Spleen (tissue), 11 donors: ENCODE measurements around the gene PARD3B. TPM values are rescaled to one million over a fixed set of nuclear protein-coding genes. Genes with fewer than 3 reads are reported as not detected.

ENCODE experiments used
- DNase-seq: peaks from one replicate; pipeline ENCODE4 v3.0.0-alpha.2; 2020
- H3K27ac ChIP-seq, 8 donors: fragments of 200-600 bp; sonication (generic) in 7 of 8; 1 replicate in 4 of 8; 2 replicates in 4 of 8; pipeline versions ENCODE4 v1.5.0 to v1.8.0; 2016 to 2021; ENCODE audit warnings: inconsistent platforms in 4 of 8, mild to moderate bottlenecking in 4 of 8, moderate library complexity in 1 of 8
- H3K27me3 ChIP-seq, 7 donors: fragments of 200-600 bp; sonication (generic) in 6 of 7; replicated peaks in 1 of 7; 1 replicate in 4 of 7; 2 replicates in 3 of 7; pipeline versions ENCODE4 v1.5.0 to v1.8.0; 2016 to 2021; ENCODE audit warnings: inconsistent platforms in 3 of 7, mild to moderate bottlenecking in 1 of 7
- H3K36me3 ChIP-seq, 6 donors: fragments of 200-600 bp; sonication (generic) in 5 of 6; 1 replicate in 4 of 6; 2 replicates in 2 of 6; pipeline versions ENCODE4 v1.5.0 to v1.8.0; 2016 to 2021; ENCODE audit warnings: inconsistent platforms in 2 of 6
- H3K4me1 ChIP-seq, 6 donors: fragments of 200-600 bp; sonication (generic) in 5 of 6; 1 replicate in 3 of 6; 2 replicates in 3 of 6; pipeline versions ENCODE4 v1.5.0 to v1.8.0; 2016 to 2021; ENCODE audit warnings: inconsistent platforms in 3 of 6
- H3K4me3 ChIP-seq, 8 donors: fragments of 200-600 bp; sonication (generic) in 7 of 8; 1 replicate in 4 of 8; 2 replicates in 4 of 8; pipeline versions ENCODE4 v1.5.0 to v1.8.0; 2016 to 2021; ENCODE audit warnings: inconsistent platforms in 4 of 8, mild to moderate bottlenecking in 4 of 8, moderate library complexity in 2 of 8
- H3K9me3 ChIP-seq, 8 donors: fragments of 200-600 bp; sonication (generic) in 7 of 8; 1 replicate in 4 of 8; 2 replicates in 4 of 8; pipeline versions ENCODE4 v1.5.0 to v1.8.0; 2016 to 2021; ENCODE audit warnings: inconsistent platforms in 4 of 8
- POLR2A ChIP-seq, 3 donors: fragments of 450-650 bp; IDR thresholded peaks; one replicate each; pipeline ENCODE4 v1.5.1; 2017; ENCODE audit warnings: antibody characterized with exemption in 3 of 3, mild to moderate bottlenecking in 1 of 3
- POLR2AphosphoS5 ChIP-seq, 3 donors: sonication (generic); formaldehyde crosslinking; IDR thresholded peaks; one replicate each; pipeline ENCODE4 v1.5.1; 2017; ENCODE audit warnings: antibody characterized with exemption in 3 of 3
- WGBS, 5 donors: extraction: QIAGEN DNeasy Blood & Tissue Kit in 3 of 5; methylation state at CpG; one replicate each; pipeline versions ENCODE4 v1.1.5 to v1.1.7; 2013 to 2018; 5-methylcytosine and 5-hydroxymethylcytosine counted together
- intact Hi-C: fragments of 100-400 bp; cut with DNase I; formaldehyde crosslinking; loops from one replicate; pipeline ENCODE4 v1.15.0; 2023; ENCODE audit warnings: low total_unique reads
- polyA plus RNA-seq, 3 donors: library from polyadenylated mRNA; stranded (reverse); fragments of 200-250 nt; gene quantifications; one replicate each; pipeline ENCODE4 v1.2.1, GENCODE V29; 2013
- total RNA-seq, 7 donors: library from RNA; depleted of rRNA in 3 of 7; stranded (reverse); fragments of >200 nt in 3 of 7; fragmentation: NEBNext Ultra II Directional in 4 of 7; extraction: Animal tissue kit (Norgen Biotek cat#: 25700) in 4 of 7; gene quantifications; one replicate each; pipeline versions ENCODE4 v1.1.0 to v1.2.1, GENCODE V29; 2016 to 2021
- TF ChIP-seq, protein P1 (sequence below), 11 experiments: fragments of 200-600 bp in 7 of 11; fragments of 450-650 bp in 4 of 11; sonication (generic) in 4 of 11; IDR thresholded peaks in 8 of 11; conservative IDR thresholded peaks in 3 of 11; 1 replicate in 7 of 11; 2 replicates in 4 of 11; pipeline versions ENCODE4 v1.4.0 to v1.8.0; 2016 to 2021; ENCODE audit warnings: antibody characterized with exemption in 11 of 11, inconsistent platforms in 4 of 11, mild to moderate bottlenecking in 1 of 11
- donor health status: healthy with polysubstance abuse.
- donor health status: DM: no; HTN: no; CAD: no; lungs with moderate emphysema.
- donor health status: DM: no; HTN: no; CAD: no.
- donor health status: Bipolar disorder and iron deficiency.
- donor health status: healthy.
- donor health status: DM: no; HTN: no; CAD: no.
- donor health status: DM: yes; HTN: yes; CAD: no.

Gene PARD3B
- total and polyA plus RNA-seq, 10 donors = 0.85 to 27.8 (median 14.7) TPM

DNA sequence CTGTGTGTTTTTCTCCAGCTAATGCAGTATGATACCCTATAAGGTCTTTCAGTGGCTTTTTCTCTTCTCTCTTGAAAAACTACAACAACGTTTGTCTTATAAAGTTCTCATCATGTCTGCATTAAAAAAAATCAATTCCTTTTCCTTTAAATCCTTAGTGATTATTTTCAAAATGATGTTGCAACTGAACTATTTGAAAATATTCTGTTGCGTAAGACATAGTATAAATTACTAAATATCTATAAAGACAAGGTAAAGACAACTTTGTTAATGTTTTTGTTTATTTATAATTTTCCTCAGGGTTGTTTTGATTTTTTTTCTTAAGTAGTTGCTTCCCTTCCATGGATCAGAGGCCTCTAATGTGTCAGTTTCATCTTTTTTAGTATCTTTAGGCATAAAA, 21.2 kb downstream of the PARD3B start:
- no peaks in the 10 kb centered on the region for H3K9me3 ChIP-seq
- H3K27me3 ChIP-seq = no peaks in the 10 kb centered on the region
- no peaks in the 10 kb centered on the region for H3K36me3 ChIP-seq
- intact Hi-C loops = no loop called here
- no peak overlapping the region for H3K27ac ChIP-seq
- no peak for DNase-seq
- H3K4me1 ChIP-seq = no peaks in the 10 kb centered on the region
- 69 to 83% (median 74%) methylated on average over 2 of the region's 2 CpGs for WGBS, 5 donors
- H3K4me3 ChIP-seq = no peak overlapping the region
- TF ChIP-seq POLR2A (IDR thresholded peaks at IDR 0.05) (no peak), POLR2AphosphoS5 (IDR thresholded peaks at IDR 0.05) (no peak)
- TF ChIP-seq, protein P1, sequence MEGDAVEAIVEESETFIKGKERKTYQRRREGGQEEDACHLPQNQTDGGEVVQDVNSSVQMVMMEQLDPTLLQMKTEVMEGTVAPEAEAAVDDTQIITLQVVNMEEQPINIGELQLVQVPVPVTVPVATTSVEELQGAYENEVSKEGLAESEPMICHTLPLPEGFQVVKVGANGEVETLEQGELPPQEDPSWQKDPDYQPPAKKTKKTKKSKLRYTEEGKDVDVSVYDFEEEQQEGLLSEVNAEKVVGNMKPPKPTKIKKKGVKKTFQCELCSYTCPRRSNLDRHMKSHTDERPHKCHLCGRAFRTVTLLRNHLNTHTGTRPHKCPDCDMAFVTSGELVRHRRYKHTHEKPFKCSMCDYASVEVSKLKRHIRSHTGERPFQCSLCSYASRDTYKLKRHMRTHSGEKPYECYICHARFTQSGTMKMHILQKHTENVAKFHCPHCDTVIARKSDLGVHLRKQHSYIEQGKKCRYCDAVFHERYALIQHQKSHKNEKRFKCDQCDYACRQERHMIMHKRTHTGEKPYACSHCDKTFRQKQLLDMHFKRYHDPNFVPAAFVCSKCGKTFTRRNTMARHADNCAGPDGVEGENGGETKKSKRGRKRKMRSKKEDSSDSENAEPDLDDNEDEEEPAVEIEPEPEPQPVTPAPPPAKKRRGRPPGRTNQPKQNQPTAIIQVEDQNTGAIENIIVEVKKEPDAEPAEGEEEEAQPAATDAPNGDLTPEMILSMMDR (IDR thresholded peaks at IDR 0.05 in 8 of 11, conservative IDR thresholded peaks at IDR 0.05 in 3 of 11) = no peak

DNA sequence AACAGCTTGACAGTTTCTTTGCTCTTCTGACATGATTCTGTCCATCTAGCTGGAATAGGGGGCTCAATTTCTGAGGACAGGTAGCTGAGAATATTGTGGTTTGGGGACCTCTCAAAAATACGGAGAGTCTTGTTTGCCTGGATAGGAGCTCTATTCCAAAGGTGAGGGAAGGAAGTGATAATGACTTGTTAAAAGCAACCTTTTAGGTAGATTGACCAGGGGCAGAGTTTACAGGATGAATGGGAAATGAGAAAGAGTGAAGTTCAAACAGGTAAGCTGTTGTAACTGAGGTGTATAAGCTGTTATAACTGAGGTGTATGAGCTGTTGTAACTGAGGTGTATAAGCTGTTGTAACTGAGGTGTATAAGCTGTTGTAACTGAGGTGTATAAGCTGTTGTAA, 25.1 kb downstream of the PARD3B start:
- TF ChIP-seq POLR2A (IDR thresholded peaks at IDR 0.05) (no peak), POLR2AphosphoS5 (IDR thresholded peaks at IDR 0.05) (no peak)
- TF ChIP-seq, protein P1 (IDR thresholded peaks at IDR 0.05 in 8 of 11, conservative IDR thresholded peaks at IDR 0.05 in 3 of 11) = no peak
- H3K36me3 ChIP-seq = no peaks in the 10 kb centered on the region
- 80 to 95% (median 89%) methylated on average over 1 of the region's 1 CpG for WGBS, 5 donors
- H3K27me3 ChIP-seq = no peaks in the 10 kb centered on the region
- intact Hi-C loops = no loop called here
- no peak overlapping the region for H3K4me3 ChIP-seq
- no peak for DNase-seq
- H3K27ac ChIP-seq = no peak overlapping the region
- H3K9me3 ChIP-seq = no peaks in the 10 kb centered on the region
- no peaks in the 10 kb centered on the region for H3K4me1 ChIP-seq

DNA sequence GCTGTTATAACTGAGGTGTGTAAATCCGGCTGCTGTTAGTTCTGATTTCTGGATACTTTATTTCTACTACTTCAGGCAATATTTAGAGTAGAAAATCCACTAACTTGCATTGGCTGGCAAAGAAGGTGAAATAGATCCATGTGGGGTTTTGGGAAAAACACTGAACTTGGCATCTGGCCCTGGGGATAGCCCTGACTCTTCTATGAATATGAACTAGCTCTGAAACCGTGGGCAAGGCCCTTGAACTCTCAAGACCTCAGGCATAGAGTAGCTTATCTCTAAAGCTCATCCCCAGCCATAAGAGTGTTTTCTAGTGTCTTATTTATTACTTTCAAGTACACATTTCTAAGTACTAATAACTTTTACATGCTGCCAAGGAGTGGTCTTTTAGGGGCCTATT, 25.8 kb downstream of the PARD3B start:
- Histone ChIP-seq H3K27ac (no peak overlapping the region), H3K9me3 (no peaks in the 10 kb centered on the region), H3K36me3 (no peaks in the 10 kb centered on the region), H3K4me3 (no peak overlapping the region), H3K27me3 (no peaks in the 10 kb centered on the region), H3K4me1 (no peaks in the 10 kb centered on the region)
- WGBS, 5 donors = 56 to 79% (median 67%) methylated on average over 2 of the region's 2 CpGs
- TF ChIP-seq POLR2A (IDR thresholded peaks at IDR 0.05) (no peak), POLR2AphosphoS5 (IDR thresholded peaks at IDR 0.05) (no peak)
- TF ChIP-seq, protein P1 (IDR thresholded peaks at IDR 0.05 in 8 of 11, conservative IDR thresholded peaks at IDR 0.05 in 3 of 11) = no peak
- no peak for DNase-seq
- intact Hi-C loops = no loop called here

- Histone ChIP-seq H3K27ac (no peak overlapping the region), H3K36me3 (no peaks in the 10 kb centered on the region), H3K4me1 (no peaks in the 10 kb centered on the region), H3K9me3 (no peaks in the 10 kb centered on the region), H3K4me3 (no peak overlapping the region), H3K27me3 (no peaks in the 10 kb centered on the region)
- WGBS, 5 donors = 73 to 93% (median 84%) methylated on average over 2 of the region's 2 CpGs
- intact Hi-C loops = no loop called here
- TF ChIP-seq, protein P1 (IDR thresholded peaks at IDR 0.05 in 8 of 11, conservative IDR thresholded peaks at IDR 0.05 in 3 of 11) = no peak
- TF ChIP-seq POLR2A (IDR thresholded peaks at IDR 0.05) (no peak), POLR2AphosphoS5 (IDR thresholded peaks at IDR 0.05) (no peak)
- no peak for DNase-seq
Measured at GRCh38 chr2:204571911-204572310, 26.6 kb downstream of the PARD3B start.
